HG02970 (cell line): ENCODE measurements around the gene PLCB4.

Source experiments
- ATAC-seq: cut with Tn5 transposase; IDR thresholded peaks from one replicate; pipeline ENCODE4 v1.9.1; 2021; ENCODE audit warnings: mild to moderate bottlenecking, moderate library complexity, moderate number of reproducible peaks; ENCODE audit not compliant: unreplicated experiment, low FRiP score

The PLCB4 gene

DNA sequence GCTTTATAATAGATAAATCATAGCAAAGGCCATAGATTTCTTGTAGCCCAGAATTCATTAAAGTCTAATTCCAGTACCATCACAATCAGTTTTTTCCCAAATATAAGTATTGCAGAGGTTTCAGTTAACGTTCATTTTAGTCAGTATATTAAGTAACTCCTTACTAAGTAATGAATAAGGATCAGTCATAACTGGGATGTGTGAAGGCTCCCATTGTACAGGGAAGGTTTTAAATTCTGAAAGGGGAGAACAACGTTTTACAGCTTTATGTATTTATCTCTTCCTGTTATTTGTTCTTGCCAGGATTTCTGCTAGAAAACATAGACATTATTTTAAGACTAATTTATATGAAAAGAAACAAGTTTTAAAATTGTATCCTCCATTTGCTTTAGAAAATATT, 230.0 kb downstream of the PLCB4 start:
- no peak for ATAC-seq

DNA sequence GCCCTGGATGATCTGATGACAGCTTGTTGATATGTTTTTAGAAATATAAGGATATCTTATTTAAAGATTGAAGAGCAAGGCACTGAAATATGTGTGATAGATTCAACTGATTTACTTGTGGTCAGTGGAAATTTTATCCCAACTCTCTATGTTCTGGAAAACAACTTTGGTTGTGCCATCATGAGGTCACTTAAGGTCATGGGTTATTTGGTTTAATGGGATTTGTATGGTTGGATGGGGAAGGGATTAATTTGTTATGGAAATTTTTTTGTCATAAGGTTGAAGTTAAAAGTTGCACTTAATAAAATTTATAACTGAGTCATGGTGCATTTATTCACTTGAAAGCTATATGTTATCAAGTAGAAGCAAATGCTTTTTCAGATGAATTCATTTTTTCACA, 231.2 kb downstream of the PLCB4 start:
- ATAC-seq: no peak

DNA sequence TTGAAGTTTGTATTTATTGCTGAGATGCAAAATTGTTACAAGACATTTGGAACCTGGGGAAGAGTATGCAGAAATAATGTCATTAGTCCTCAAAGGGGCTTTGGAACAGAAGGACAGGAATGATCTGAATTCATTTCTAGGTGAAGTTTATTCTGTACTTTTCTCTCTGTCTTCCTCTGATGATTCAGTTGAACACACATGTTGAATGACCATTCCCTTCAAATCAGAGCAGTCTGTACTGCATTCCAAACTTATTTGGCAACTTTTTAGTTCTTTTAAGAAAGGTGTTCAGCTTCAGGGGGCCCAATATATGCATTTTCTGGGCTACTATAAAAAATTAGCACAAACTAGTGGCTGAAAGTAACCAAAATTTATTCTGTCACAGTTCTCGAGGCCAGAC, 231.6 kb downstream of the PLCB4 start:
- ATAC-seq: no peak

DNA sequence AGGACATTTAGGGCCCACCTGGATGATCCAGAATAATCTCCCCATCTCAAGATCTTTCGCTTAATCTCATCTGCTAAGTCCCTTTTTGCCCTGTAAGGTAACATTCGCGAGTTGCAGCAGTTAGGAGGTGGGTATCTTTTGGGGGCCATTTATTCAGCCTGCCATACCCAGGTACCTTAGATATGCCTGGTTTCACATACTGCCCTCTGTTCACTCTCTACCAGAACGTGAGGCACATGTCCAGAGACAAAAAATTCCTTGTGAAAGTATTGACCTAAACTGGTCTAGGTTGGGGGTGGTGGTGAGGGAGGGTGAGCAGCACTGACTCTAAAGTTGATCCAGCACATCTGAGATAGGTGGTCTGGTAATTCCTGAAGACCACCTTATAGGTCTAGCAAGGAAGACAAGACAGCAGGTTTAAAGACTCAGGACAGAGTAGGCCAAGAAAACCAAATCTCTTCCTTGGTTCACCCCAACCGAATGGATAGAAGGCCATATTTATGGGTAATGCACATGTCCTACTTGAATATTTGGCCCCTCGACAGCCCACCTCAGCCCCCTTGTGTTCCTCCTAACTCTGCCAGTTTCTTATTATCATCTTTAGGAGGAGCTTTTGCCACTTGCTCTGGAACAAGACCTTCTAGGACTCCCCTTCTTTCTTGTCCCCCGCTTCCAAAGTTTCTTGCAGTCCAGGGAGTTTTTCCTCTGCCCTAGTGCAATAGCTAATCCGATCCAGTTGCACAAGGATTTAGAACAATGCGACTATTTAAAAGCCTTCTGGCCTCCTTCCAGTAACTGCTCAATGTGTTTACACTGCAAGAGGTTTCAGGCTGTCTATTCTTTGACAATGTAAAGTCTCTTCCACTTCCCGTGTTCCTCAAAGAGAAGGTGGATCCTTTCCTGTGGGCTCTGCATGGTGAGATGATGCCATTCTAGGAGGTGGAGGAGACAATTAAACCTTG, 232.5 kb downstream of the PLCB4 start:
- ATAC-seq: no peak

DNA sequence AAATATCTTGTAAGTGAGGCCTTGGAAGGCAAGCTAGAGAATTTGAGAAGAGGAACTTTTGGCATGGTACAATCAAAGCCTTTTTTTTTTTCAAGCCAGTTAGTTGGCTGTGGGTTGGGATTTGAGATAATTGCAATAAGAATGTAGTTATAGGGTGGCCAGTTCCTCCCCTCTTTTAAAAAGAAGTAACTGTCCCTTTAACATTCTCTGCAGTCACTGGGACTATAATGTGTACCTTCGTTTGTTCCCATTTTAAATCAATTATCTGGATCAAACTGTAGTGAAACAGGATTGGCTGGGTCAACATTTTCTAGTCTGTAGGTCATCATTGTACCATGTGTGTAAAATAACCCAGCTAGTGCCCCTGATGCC, 233.2 kb downstream of the PLCB4 start:
- ATAC-seq: no peak

DNA sequence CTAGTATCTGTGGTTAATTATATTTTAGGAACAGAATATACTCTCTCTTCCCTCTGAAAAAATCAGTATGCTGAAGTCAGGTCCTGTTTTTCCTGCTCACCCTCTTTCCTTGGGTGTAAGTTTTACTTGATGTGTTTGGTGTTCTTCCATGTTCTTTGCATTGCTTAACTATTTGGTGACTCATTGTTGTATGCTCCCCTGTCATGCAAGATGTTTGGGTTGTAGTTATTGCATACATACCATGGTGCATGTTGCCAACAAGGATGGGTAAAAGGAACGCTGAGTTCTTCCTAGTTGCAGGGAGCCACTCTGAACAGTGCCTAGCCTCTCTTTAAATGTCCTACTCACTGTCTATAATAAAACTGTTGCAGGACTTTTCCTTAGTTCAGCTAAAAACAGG, 237.6 kb downstream of the PLCB4 start:
- ATAC-seq: no peak

DNA sequence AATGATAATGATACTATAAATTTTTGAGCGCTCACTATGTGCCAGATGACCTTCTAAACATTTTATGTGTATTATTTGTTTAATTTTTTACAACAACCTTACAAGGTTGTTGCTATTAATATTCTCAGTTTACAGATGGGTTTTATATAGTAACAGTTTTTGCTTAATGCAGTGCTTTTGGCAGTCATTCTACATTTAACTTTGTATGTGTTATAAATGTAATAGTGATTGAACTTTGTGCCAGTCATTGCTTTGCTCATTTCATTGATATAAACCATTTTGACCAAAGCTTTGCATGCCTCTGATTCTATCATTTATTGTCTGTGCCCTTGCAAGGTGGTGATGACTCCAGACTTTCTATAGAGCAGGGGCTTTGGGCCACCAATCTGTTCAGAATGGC, 239.2 kb downstream of the PLCB4 start:
- ATAC-seq: no peak

DNA sequence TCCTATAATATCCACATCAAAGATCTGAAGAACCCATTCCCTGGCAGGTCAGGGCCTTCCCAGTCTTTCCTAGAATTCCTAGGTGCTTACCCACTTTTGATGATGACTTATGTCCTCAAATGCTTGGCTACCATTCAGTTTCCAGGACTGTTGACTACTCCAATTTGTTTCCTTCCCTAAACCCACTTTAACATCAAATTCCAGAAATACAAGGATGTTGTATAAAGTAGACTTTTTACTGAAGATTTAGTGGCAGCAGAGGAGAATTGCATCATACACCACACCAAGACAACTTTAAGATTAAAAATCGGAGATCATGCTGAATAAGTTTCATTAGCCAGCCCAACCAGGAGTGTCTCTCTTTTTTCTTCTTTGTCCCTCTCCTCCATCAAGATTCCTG, 242.2 kb downstream of the PLCB4 start:
- no peak for ATAC-seq

DNA sequence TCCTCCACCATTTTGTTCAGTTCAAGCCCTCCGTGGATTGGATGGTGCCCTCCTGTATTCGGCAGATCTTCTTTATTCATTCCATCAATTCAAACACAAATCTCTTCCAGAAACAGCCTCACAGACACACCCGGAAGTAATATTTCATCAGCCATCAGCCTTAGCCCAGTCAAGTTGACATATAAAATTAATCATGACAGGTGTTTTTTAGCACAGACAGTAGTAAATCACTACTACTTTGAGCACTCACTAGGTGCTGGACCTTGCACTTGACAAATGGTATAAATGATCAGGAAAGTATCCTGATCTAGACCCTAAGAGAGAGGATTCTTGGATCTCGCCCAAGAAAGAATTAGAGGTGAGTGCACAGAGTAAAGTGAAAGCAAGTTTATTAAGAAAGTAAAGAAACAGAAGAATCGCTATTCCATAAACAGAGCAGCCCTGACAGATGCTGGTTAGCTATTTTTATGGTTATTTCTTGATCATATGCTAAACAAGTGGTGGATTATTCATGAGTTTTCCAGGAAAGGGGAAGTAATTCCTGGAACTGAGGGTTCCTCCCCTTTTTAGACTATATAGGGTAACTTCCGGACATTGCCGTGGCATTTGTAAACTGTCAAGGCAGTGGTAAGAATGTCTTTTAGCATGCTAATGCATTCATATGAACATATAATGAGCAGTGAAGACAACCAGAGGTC, 250.9 kb downstream of the PLCB4 start:
- no peak for ATAC-seq

DNA sequence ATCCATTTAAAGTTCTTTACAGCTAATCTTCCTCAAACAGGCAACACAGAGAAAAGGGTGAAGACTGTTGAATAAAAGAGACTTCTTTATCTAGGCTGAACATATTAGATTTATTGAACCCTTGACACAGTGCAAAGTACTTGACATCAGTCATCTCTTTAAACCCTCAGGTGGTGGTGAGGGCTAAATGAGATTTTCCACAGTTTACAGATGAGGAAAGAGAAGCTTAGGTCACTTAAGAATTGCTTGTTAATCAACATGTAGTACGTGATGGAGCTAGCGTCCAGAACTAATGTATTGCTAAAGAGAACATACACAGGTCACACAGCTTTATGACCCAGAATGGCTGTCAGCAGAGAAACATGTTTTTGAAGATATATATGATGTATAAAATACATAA, 252.1 kb downstream of the PLCB4 start:
- no peak for ATAC-seq

DNA sequence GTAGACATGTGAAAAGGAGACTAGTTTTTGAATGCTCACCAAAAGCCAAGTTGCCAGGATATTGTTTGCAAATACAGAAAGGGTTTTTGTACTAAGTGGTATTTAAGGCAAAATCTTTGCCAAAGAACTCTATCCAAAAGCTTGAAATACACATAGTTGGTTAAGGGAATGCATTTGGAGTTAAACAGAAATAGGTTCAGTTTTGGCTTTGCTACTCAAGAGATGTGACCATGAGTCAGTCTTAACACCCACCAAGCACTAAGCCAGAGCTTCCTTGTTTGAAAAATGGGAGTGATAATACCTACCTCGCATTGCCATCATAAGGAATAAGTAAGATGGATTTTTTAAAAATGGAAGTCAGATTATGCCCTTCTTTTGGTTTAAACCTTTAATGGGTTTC, 253.8 kb downstream of the PLCB4 start:
- no peak for ATAC-seq

DNA sequence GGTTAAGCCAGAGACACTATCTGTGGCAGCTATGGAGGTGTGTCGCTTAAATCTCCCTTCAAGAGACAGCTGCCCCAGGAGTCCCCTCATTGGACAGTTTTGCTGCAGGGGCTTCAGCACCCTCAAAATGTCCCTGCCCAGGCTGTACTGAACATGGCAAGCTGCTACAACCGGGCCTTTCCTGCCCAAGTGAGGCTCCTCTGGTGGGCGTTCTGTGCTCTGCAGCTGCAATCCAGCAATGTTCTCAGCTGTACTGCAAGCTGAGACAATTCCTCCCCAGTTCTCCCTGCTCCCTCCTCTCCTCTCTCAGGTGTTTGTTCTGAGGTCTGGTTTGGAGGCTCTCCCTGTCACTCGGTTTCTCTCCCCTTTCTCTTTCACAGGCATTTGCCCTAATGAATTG, 254.7 kb downstream of the PLCB4 start:
- no peak for ATAC-seq

DNA sequence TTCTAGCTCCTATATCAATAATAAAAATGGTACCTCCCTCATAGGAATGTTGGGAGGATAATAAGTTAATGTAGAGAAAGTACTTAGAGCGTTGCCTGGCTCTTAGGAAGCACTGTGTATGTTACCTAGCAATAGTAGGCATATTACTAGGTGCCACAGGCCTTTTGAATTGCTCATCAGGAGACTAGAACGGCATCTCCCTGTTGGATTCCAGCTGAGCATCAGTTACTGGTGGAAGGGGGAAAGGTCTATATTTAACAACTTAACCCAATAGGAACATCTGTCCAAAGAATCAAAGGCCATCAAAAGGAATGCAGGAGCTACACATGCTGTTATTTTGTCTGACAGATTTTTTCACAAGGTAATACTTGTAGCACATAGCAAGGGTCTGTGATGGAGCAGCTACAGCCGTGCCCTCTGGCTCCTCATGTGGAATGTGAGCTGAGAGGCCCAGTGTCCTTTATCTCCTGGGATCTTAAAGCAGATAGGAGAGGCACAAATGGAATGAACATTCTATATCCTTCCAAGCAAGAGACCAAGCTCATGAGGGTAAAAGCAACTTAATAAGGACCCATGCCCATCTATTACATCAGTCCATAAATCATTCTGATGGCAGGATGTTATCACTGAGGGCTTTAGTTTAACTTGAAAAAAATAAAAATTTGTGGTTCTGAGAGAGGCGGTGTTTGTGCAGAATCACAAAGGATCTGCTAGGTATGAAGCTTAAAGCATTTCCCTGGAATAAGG, 260.6 kb downstream of the PLCB4 start:
- ATAC-seq: no peak

DNA sequence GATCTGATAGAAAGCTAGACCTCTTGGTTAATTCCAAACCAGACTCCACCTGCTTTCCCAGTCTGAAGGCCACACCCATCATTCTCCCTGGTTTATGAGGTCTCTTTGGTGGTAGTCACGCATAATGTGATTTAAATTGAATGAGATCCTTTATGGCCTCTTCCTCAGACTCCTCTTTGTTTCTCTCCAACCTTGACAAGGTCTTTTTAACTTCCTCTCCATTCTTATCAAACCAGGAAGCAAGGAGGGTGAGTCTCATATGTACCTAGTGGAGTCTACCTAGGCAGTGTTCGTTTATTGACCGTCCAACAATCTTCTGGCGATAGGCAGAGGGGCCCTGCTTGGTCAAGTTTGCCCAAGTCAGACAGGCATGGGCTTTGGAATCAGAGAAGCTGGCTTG, 261.3 kb downstream of the PLCB4 start:
- ATAC-seq: no peak

DNA sequence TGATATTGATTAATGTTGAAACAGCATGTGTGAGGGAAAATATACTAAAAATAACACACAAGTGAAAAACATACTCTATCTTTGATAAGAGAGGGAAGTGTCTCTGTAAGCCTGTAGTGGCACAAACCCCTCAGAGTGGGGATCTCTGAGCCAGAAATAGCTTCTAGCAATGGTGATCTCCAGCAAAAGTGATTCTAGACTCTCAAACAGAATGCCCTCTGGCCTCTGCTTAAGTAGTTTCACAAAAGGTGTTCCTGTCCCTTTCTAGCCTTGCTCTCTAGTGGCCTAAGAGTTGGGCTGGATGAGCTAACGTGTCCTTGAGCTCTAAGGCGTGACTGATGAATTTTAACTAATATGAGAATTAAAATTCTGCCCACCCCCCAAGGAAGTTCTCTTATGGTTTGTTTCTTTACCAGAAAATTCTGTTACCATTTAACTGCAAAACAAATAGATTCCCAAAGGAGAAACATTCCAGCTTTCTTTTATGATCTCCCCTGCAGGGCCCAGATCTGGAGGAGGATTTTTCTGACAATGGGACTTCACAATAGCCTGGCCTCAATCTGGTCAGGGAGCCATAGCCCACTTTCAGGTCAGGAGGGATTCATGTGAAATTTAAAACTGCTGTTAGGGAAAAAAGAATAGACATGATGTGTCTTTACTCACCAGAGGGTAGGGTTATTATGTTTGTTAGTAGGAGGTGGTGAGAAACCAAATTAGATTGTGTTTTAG, 263.0 kb downstream of the PLCB4 start:
- ATAC-seq: no peak

DNA sequence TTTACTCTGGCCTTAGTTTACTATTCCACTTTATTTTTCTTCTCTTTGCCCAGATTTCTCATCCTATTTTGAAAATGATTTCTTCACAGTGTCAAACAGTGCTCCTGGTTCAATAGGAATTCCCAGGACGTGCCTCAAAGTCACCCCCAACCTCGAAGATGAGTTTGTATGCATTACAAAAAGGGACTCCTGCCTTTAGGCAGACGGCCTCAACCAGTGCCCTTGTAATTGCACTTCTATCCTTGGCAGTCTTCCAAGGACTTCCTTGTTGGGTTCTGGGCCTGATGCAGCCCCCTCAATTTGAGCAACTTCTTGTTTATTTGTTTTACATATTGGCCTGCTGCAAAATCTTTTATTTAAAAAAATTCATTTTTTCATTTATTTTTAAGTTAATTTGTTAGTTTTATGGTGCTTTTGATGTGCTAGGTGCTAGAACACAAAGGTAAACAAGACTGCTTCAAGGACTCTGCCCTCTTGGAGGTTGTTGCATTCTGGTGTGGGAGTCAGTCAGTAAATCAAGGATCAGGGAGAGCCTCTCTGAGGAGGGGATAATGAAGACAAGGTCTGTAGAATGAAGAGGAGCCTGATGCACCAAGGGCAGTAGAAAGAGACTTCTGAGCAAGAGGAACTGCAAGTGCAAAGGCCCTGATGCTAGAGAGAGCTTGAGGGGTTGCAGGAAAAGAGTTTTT, 264.0 kb downstream of the PLCB4 start:
- no peak for ATAC-seq

DNA sequence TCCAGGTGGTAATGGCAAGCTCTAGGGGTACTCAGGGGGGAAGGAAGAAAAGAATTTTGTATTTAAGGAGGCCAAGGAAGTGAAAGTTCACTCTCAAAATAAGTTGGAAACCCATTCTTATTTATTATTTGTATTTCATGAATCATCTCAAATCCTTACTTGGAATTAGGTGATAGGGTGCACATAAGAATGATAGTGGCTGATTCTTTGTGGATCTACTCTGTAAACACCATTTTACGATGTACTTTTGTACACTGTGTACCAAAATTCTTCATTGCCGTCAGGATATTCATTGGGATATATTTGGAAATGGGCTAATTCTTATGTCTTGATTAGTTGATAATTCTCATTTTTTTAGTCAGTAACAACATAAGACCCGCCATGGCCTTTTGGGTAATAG, 266.0 kb downstream of the PLCB4 start:
- ATAC-seq: no peak

DNA sequence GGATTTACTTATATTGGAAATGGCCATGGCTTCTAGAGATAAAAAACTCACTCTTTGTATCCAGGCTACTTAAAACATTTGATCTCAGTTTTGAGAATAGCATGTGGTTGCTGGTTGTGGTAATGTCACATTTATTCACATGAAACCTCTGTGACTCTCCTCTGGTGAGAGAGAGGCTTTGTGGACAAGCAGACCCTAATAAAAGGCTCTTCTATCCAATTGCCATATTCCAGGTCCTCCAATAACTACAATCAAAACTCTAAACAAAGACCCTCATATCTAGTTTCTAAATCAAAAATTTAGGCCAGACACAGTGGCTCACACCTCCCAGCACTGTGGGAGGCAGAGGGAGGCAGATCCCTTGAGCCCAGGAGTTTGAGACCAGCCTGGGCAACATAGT, 269.2 kb downstream of the PLCB4 start:
- no peak for ATAC-seq

DNA sequence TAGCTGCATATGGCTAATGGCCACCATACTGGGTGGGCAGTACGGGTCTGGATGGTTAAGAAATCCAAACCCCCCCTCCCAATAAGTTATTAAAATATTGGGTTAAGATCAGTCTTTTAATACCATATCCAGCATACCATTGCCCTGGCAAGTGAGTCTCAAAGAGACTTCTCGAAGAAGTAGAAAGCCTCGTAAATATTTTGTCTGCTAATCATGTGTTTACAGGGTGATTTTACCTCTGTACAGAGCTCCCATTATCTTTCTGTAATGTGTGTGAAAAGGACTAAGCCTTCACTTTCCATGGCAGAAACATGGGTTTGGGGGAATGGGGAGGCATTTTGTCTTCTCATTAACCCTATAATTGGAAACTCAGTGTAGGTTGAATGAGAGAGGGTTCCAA, 270.8 kb downstream of the PLCB4 start:
- ATAC-seq: no peak

DNA sequence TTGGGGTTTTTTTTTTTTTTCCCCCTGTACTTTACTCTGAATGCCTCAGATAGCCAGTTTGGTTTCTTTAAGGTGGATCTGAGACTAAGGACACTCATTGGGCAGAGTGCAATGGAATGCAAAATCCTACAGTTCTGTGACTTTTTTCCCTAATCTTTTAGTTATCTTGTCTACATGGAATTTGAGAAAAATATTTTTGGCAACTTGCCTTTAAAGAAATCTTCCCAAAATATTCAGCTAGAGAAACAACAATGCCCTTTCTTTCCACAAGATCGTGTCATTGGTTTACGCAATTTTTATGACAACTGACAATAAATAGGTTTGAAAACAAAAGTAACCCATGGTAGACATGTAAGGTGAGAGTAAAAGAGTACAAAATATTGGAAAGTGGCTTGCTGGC, 273.8 kb downstream of the PLCB4 start:
- ATAC-seq: no peak
